Middle frontal gyrus (tissue), 1 donor: ENCODE measurements around the gene CLSTN2.

Experiments used
- DNase-seq: peaks from one replicate; pipeline ENCODE4 v3.0.0-alpha.2; 2015; ENCODE audit warnings: low spot score; ENCODE audit errors: extremely low spot score

Gene CLSTN2

DNA sequence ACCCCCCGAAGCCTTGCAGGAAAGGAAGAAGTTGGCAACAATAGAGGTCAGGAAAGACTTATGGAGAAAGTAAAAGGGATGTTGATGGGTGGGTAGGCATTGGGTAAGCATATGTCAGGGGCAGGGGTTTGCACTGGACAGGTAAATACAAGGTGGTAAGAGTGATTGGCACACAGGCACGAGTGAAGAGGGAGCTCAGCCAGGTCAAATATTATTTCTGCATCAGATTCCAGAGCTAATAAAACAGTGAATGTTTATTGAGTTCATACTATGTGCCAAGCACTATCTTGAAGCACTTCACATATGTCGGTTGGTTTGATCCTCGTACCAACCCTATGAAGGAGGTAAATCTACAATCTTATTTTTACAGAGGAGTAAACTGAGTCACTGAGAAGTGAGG lies 6.6 kb downstream of the CLSTN2 start:
- no peak for DNase-seq

DNA sequence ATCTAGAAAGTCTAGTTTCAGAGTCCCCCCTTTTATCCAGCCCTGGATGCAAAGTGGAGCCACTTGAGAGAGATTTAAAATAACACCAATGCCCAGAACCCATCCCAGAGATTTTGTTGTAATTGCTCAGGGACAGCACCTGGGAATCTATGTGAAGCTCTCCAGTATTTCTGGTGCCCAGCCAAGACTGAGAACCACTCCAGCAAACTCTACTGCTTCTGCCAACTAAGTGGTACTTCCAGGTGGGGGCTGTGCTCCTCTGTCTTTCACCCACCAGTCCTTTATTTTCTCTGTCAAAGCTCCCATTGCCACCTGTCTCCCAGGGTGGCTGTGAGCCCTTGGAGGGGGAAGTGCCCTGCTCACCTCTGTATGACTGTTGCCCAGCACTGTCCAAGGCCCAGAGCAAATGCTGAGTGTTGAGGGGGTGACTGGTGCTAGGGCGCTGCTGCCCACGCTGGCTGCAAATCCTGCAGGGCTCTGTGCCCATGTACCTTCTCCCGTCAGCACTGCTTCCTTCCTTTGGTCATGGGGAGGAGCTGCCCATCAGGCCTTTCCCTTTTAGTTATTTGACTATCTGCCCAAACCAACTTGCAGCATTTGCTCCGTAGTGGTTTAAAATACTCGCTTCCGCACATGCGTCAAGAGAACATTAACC lies 9.4 kb downstream of the CLSTN2 start:
- no peak for DNase-seq

DNA sequence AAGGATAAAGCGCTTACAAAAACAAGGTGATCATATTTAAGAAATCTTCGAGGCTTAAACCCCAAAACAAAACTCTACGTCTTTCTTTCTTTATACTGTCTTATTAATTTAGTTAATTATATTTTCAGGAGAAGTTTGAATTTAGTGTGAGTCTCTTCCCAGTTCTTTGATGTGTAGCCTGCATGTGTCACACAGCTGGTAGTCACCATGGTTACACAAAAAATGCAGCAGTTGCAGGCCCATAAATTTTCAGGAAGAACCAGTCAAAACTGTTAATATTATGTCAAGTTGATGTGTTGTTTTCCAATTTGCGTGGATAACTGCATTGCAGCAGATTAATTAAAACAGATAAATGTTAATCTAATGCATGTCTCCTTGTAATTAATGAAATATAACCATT lies 10.4 kb downstream of the CLSTN2 start:
- DNase-seq = no peak

DNA sequence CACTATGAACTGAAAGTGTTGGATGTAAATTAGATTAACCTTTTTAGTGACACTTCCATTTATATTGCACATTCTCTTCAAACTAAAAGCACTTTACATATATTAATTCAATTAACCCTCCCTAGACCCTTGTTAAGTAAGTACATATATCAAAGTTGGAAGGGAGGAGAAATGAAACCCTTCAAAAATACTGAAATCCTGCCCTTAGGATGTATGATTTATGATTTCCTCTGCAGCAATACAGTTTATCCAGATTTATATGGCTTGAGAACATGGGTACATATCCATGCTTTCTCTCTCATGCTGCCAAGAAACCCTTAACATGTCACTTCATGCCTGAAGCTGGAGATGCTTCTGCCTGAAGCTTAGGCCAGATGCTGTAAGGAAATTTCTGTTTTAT lies 11.0 kb downstream of the CLSTN2 start:
- DNase-seq = no peak

DNA sequence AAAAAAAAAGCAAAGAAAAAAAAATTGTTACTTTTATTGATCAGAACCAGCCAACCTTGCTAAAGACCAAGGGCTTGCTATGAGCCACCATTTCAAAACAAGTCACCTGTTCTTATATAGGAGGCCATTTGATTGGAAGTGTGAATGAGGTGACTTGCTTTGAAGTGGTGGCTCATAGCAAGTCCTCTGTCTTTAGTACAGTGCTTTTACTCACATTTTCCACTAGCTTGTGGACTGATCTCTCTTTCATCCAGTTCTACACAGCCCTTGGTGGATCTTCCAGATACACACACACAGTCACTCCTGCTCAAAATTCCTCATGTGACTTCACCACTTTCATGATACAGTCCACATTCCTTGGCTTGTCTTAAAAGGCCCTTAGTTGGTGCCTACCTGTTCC lies 13.5 kb downstream of the CLSTN2 start:
- no peak for DNase-seq

DNA sequence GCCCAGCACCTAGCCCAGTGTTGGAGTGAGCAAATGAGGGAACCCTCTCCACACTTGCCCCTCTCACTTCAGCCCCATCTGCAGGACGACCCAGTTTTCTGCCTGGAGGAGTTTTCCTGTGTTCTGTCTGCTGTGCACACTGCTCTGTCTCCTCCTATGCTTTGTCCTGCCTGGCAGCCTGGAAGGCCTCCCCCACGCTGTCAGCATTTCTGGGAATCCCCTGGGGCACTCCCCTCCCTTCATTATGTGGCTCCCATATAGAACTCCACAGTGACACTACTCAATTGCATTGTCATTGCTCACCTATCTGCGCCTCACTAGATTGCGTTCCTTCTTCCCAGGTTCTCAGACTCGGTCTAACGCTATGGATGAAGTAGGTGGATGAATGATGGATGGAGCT lies 13.9 kb downstream of the CLSTN2 start:
- DNase-seq = no peak

DNA sequence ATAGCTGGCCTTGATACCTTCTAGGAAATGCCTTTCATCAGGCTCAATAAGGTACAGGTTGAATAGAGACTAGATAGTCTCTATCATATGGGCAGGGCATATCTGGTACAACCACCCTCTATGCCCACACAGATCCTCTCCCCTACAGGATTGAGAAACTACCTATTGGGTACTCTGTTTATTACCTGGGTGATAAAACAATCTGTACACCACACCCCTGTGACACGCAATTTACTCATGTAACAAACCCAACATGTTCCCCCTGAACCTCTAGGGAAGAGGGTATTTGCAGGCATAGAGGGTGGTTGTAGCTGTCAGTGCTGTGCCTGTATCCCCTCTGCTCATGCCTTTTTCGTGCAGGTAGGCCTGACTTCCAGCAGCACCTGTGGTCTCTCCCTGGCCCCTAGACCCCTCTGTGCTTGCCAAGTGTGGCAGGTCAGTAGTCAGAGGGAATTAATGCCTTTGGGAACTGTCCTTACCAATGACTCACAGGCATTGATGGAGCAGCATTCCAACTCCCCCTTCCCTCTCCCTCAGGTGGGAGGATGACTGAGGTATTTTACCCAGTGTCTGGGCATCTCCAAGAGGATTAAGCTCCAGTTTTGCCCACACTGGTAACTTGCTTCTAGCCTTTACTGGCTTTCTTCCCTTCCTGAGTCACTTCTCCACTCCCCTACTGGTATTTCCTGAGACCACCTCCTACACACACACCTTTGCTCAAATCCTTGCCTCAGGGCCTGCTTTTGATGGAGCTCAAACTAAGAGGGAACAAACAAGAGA lies 18.3 kb downstream of the CLSTN2 start:
- DNase-seq = no peak

DNA sequence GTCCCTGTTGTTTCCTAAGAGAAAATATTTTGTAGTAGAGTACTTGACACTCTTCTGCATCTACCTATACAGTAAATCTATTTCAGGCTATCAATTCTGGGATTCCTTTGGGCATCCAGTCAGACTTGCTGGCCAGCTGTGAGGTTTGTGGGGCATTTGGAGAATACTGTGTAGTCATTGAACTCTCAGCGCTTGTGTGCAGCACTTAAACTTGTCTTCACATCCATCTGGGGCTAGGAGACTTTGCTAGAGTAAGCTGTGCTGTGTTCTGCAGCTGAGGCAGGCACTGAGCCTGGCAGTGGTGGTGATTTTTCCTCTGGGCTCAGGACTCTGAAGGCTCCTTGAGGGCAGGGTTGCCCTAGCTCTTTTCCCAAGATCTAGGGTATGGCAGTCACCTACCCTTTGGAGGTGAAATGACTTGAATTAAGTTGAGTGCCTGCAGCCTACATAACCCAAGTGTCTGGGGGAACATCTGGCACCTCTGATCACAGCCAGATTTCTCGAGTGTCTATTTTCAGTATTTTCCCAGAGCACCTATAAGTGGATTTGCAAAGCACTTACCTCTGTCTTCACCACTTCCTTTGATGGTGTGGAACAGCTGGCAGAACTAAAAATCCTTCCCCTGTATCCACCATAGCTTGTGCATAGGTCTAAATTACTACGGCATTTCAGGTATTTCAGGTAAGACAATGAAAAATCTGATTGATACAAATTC lies 19.3 kb downstream of the CLSTN2 start:
- no peak for DNase-seq

DNA sequence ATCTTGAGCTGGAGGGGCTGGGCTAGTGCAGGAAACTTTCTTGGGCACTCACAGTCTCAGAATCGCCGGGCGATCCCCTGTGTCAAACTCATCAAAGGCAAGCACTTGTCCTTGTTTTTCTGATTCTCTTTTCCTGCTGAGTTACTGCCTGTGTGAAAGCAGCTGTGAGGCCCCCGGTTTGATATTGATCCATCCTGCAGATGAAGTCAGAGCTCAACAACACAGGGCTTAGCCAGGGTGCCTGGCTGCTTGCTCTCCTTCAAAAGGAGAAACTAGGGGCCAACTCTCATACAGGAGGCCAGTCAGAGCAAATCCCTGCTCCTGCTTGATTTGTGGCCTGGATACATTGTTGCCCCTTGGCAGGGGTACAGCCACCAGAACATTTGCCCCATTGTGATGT lies 22.9 kb downstream of the CLSTN2 start:
- DNase-seq = no peak

DNA sequence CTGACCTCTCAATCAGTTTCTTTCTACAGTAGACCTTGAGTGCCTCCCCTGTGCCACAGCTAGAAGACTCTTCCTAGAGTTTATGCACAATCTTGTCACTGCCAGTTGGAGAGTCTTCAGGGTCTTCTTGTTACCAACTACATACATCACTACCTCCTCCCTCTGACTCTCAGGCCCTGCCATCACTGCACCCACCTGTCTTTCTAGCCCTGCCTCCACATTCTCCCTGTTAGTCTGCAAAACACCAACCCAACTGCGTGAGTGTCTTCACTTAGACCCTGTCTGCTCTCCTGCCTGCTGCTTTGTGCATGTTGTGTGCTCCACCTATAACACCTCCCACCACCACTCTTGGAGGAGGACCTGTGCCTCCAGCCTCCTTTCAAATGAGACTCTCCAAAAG lies 34.4 kb downstream of the CLSTN2 start:
- no peak for DNase-seq

DNA sequence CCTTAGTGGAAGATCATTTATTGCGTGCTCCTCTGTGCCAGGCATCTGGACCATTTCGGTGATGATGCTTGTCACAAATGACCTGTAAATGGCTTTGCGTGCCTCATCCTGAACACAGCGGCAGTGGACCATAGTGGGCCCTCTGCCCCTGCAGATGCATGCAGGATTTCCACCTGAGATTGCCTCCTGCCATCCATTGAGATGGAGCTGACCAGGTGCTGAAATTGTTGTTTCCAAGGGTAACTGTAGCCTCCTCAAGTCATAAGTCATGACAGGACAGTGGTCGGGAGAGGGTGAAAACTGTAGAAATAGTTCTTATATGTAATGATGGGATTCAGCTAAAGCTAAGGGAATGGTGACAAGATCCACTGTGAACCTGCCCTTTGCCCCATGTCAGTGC lies 35.5 kb downstream of the CLSTN2 start:
- no peak for DNase-seq

DNA sequence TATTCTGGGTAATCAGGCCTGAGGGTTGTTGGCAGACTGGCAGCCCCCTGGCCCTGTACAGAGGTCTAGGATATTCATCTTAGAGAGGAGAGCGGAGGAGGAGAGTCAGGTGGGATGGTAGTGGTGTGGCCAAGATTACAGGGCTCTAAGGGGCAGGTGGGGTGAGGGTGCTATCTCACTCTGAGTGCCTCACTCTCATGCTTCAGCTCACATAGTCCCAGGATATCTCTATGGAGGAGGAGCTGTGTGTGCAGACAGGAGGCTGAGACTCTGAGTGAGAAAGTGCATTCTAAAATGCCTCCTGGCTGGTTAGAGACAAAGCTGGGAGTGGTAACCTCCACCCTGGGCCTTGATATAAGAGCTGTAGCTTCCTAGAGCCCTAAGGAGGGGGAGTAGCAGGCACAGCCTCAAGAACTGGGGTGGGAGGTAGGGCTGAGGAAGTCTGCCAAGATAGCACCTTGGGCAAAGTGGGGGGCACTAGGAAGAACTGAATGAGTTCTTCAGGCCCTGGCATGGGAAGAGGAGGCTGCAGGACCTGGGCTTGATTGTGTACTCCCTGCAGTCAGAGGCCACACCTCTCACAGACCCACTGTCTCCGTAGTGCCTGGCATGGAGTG lies 39.9 kb downstream of the CLSTN2 start:
- no peak for DNase-seq

DNA sequence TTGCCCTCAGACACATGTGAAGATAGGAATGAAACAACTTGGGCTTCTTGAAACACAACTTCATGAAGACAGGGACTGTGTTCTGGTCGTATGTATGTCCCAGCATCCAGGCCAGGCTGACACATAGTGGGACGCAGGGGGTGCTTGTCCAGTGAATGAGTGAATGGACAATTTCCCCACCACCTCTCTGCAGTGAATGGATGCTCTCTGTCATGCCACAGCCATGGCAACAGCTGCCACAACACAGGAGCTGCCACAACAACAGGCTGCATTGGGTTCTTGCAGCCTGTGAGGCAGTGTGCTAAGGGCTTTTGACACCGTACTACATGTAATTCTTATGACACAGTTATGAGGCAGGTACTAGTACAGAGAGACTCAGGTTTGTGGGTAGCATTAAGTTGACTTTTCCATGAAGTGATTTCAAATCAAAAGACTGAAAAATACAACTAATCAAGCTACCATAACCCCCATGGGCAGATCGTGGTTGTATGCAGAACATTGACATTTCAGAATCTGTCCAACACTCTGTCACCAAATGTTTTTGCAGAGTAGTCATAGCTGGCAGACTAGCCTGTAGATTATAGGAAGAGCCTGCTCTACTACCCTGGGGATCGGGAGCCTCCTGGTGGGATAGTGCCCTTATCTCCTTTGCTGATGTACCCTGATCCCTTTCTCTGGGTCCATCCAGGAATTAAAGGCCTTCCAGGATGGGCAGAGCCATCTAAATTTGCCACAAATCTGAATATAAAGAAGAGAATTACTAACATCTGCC lies 40.8 kb downstream of the CLSTN2 start:
- no peak for DNase-seq

DNA sequence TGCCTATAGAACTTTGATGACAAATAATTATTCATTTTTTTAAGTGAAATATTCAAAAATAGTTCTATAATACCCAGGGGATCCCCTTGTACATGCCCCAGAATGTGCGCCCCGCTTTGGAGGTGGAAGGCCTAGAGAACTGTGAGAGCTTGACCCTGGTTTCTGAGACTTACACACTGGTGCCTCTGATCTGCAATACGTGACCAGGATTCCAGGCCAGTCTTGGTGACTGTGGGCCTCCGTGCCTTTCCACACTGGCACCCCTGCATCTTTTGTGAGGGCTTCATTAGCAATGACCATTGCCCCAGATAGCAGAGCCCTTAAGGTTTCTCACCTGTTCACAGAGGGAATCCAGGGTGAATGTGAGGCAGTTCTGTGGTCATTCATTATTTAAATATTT lies 44.0 kb downstream of the CLSTN2 start:
- DNase-seq = no peak

DNA sequence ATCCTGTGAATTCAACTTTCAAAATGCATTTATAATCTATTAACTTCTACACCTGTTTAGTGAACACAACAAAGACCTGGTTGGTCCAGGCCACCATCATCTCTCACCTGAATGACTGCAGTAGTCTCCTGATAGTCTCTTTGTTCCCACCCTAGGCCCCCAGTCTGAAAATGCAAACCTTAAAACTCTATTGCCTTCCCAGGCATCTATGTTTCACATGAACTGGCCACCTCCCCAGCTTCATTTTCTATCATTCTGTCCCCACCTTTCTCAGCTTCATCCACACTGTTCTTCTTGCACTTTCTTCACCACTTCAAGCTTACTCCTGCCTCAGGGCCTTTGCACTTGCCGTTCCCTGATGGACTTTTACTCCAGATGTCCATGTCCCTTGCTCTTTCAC lies 45.0 kb downstream of the CLSTN2 start:
- no peak for DNase-seq

DNA sequence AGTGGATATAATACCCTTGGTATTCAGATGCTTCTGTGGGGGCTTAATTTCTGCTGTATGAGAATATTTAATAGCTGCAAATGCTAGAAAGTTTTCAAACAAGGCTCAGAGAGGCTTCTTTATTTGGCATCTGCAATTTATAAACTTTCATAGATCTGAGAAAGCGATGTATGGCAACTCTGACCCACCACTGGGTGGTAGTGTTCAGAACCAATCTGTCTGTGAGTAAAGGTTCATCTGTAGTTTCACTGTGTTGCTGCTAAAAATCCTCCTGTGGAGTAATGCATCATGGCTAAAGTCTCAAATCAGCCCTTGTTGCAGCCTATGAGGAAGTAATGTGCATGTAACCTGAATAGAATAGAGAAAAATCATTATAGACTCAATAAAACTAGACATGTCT lies 47.4 kb downstream of the CLSTN2 start:
- no peak for DNase-seq

DNA sequence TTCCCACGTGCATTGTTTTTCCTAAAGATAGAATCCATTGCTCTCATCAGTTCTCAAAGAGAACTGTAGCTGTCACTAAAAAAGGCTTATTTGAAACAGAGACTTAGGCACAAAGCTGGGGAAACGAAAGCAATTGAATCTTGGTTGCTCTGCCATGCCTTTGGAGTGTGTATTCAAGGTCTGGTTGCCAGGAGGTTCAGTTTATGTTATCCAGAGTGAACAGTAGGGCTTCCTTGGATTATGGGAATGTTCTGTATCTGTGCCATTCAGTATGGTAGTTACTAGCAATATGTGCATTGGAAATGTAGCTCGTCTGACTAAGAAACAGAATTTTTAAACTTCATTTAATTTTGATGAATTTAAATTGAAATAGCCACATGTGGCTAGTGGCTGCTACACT lies 50.6 kb downstream of the CLSTN2 start:
- DNase-seq = no peak

DNA sequence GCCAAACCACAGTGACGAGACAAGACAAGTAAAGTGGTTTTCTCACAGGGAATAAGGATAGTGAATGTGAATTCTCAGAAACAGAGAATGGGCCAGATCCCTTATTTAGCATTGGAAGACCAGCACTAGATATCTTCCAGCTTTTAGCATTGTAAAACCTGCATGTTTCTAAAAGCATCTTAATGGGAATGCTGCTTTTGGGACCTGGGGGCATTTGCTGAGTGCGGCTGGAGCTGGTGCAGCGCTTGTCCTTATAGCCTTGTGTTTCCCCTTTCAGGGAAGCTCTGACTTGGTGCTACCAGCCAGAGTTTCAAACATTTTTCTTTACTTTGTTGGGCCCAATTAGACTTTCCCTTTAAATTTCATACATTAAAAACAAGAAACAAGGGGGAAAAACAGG lies 52.9 kb downstream of the CLSTN2 start:
- DNase-seq = no peak

DNA sequence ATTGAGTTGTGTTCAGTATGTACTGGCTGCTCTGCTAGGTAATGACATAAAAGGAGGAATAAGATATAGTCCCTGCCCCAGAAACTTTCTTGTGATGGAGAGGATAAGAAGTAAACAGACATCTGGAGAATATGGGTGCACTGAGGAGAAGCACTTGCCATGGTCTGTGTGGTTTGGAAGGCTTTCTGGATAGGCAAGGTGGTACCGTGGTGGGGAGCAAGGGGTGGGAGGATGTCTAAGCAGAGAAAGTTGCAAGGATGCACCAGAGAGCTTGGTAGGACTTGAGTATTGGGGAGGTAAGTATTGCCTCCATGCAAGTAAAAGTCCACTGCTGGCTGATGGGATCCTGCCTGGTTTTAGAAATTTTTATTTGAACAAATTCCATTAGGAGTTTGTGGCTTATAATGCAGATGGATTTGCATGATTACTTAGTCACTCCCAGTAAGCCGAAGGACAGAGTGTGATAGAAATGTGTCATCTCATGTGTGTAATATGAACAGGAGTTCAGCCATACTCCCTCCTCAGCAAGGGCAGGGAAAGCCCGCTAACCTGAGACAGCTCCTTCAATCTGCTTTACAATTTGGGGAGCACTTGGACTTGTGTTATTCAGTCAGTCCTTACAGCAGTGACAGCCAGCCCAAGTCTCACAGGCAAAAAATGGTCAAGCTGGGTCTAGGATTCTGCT lies 53.6 kb downstream of the CLSTN2 start:
- DNase-seq = no peak

DNA sequence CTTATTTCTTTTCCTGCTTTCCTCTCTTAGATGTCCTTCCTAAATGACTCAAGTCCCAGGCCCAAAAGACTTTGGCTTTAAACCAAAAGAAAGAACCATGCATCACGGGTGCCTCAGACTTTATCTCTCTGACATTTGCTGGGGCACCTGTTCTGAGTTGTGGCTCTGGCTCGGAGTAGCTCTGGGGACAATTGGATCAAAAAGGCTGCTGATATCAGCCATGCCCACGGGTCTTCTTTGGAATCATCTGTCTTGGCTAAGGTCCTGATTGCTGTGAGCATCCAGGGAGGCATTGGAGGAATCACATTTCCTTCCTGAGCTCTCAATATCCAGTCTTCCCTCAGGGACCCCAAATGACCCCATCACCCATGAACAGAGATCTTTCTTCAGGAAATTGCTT lies 59.9 kb downstream of the CLSTN2 start:
- DNase-seq = no peak

DNA sequence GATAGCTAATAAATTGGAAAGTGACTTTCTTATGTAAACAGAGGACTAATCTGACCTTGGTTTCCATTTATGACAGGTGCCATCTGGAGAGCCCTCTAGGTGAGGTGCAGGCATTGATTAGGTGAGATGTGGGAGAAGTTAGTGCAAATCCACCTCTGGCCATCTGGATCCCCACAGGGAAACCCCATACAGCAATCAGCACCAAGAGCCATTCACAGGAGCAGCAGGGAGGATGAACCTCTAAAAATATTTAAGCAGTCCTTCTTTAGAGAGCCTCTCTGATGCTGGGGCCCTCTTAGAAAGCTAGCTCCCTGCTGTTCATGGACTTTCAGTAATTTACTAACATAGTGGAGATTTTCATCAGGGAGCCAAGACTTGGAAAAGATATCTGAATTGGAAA lies 69.3 kb downstream of the CLSTN2 start:
- no peak for DNase-seq
